ENCODE data around the gene OBSL1.

The OBSL1 gene

GRCh38 chr2:219553463-219553963, 17.8 kb downstream of the OBSL1 start:
- DNase-seq (ENCODE audit: low read depth): no peak
- no peak overlapping the region for H3K4me3 ChIP-seq (ENCODE audit: low read depth, low read length)

GRCh38 chr2:219553168-219553417, 18.2 kb downstream of the OBSL1 start:
- H3K4me3 ChIP-seq (ENCODE audit: low read depth, low read length): peak overlapping the region; percentile 71
- DNase-seq (ENCODE audit: low read depth): no peak

GRCh38 chr2:219552382-219553167, 18.8 kb downstream of the OBSL1 start:
- DNase-seq (ENCODE audit: low read depth): peak; percentile 43
- peak overlapping the region; percentile 71 for H3K4me3 ChIP-seq (ENCODE audit: low read depth, low read length)

GRCh38 chr2:219551441-219552381, 19.6 kb downstream of the OBSL1 start:
- H3K4me3 ChIP-seq (ENCODE audit: low read depth, low read length): peak overlapping the region; percentile 71

GRCh38 chr2:219549619-219550018, 21.7 kb downstream of the OBSL1 start:
- no peak for DNase-seq (ENCODE audit: low read depth)
- no peak overlapping the region for H3K4me3 ChIP-seq (ENCODE audit: low read depth, low read length)

More at GRCh38 chr2:219551441-219552381, 19.6 kb downstream of the OBSL1 start:
- no peak for DNase-seq (ENCODE audit: low read depth)

- no peak overlapping the region for H3K4me3 ChIP-seq (ENCODE audit: low read depth, low read length)
- no peak for DNase-seq (ENCODE audit: low read depth)
These were observed 22.3 kb downstream of the OBSL1 start for GRCh38 chr2:219548990-219549389.

- no peak overlapping the region for H3K4me3 ChIP-seq (ENCODE audit: low read depth, low read length)
- no peak for DNase-seq (ENCODE audit: low read depth)
These were observed 23.7 kb downstream of the OBSL1 start for GRCh38 chr2:219547621-219548020.

- H3K4me3 ChIP-seq (ENCODE audit: low read depth, low read length): no peak overlapping the region
- no peak for DNase-seq (ENCODE audit: low read depth)
These were observed 25.4 kb downstream of the OBSL1 start for GRCh38 chr2:219545943-219546352.

- H3K4me3 ChIP-seq (ENCODE audit: low read depth, low read length): no peak overlapping the region
- no peak for DNase-seq (ENCODE audit: low read depth)
These were observed 25.9 kb downstream of the OBSL1 start for GRCh38 chr2:219545295-219545942.

GRCh38 chr2:219544567-219544966, 26.8 kb downstream of the OBSL1 start:
- H3K4me3 ChIP-seq (ENCODE audit: low read depth, low read length): peak overlapping the region; percentile 88
- DNase-seq (ENCODE audit: low read depth): no peak

- peak; percentile 94 for DNase-seq (ENCODE audit: low read depth)
- peak within 1 kb of the TSS; percentile 88 for H3K4me3 ChIP-seq (ENCODE audit: low read depth, low read length)
These were observed 27.6 kb downstream of the OBSL1 start, which contains the start of the genes CHPF and TMEM198 for GRCh38 chr2:219543596-219544358. Gene CHPF, minus strand, starts transcription at chr2:219543809. Its CDS starts 271 bp downstream, at chr2:219543538. Gene TMEM198, plus strand, starts transcription at chr2:219544028. Its CDS starts 700 bp downstream, at chr2:219544728.

GRCh38 chr2:219542931-219543595, 28.3 kb downstream of the OBSL1 start:
- peak overlapping the region; percentile 88 for H3K4me3 ChIP-seq (ENCODE audit: low read depth, low read length)
- no peak for DNase-seq (ENCODE audit: low read depth)

- DNase-seq (ENCODE audit: low read depth): no peak
- H3K4me3 ChIP-seq (ENCODE audit: low read depth, low read length): peak overlapping the region; percentile 88
These were observed 29.6 kb downstream of the OBSL1 start for GRCh38 chr2:219541611-219542180.

GRCh38 chr2:219540784-219541504, 30.4 kb downstream of the OBSL1 start:
- DNase-seq (ENCODE audit: low read depth): no peak
- H3K4me3 ChIP-seq (ENCODE audit: low read depth, low read length): no peak overlapping the region

- no peak for DNase-seq (ENCODE audit: low read depth)
- H3K4me3 ChIP-seq (ENCODE audit: low read depth, low read length): no peak overlapping the region
These were observed 31.2 kb downstream of the OBSL1 start for GRCh38 chr2:219539926-219540678.

GRCh38 chr2:219538956-219539788, 32.2 kb downstream of the OBSL1 start:
- no peak for DNase-seq (ENCODE audit: low read depth)

More at GRCh38 chr2:219538956-219539788, 32.2 kb downstream of the OBSL1 start:
- no peak overlapping the region for H3K4me3 ChIP-seq (ENCODE audit: low read depth, low read length)
